GM12878 (cell line): ENCODE measurements around the gene C17orf107. TPM values are rescaled to one million over a fixed set of nuclear protein-coding genes. Genes with fewer than 3 reads are reported as not detected.

Experiments
- ATAC-seq: fragments of 200-7000 bp; cut with Tn5 transposase; 3 replicates; pipeline ENCODE4 v1.9.1; 2020; ENCODE audit warnings: mild to moderate bottlenecking, moderate library complexity
- BruUV-seq: library from RNA; stranded (reverse); fragments of 400-500 nt; replicated peaks from 2 replicates; lab custom pipeline; 2021; lab: Mats Ljungman, UMichigan
- CTCF ChIA-PET: fragments of 300-600 bp; sonication (Branson Sonifier 250); formaldehyde crosslinking; extraction: SDS; loops from one replicate; lab custom pipeline; 2021; ENCODE audit warnings: inconsistent platforms; lab: Yijun Ruan, JAX
- POLR2A ChIA-PET: fragments of 350-600 bp; formaldehyde crosslinking; extraction: SDS; loops from one replicate; lab custom pipeline; 2021; ENCODE audit warnings: inconsistent platforms; lab: Charles Lee
- RAD21 ChIA-PET: fragments of 300-600 bp; sonication (Branson Sonifier 250); formaldehyde crosslinking; loops from one replicate; lab custom pipeline; 2023; ENCODE audit warnings: antibody characterized with exemption; ENCODE audit not compliant: unreplicated experiment; lab: Charles Lee
- SMC1A ChIA-PET: fragments of 300-600 bp; sonication (Branson Sonifier 250); formaldehyde crosslinking; loops from one replicate; lab custom pipeline; 2023; ENCODE audit not compliant: unreplicated experiment, uncharacterized antibody; lab: Charles Lee
- DNase-seq: peaks from one replicate; pipeline ENCODE4 v3.0.0-alpha.2; 2011; ENCODE audit warnings: low read depth, low spot score
- FAIRE-seq: peaks from 3 replicates; lab custom pipeline; 2011; peaks lifted over from hg19 to GRCh38; lab: Jason Lieb, UNC
- H2AFZ ChIP-seq: 2 replicates; pipeline ENCODE4 v1.6.0; 2011; ENCODE audit warnings: low read depth, low read length, control low read depth; ENCODE audit not compliant: control insufficient read depth
- H3K27ac ChIP-seq: 2 replicates; pipeline ENCODE4 v1.5.1; 2011; ENCODE audit warnings: control low read depth; ENCODE audit not compliant: control insufficient read depth, insufficient read depth
- H3K27me3 ChIP-seq, 2 experiments: replicated peaks in 1 of 2; 2 replicates each; pipeline versions ENCODE4 v1.6.0 to v1.6.1; 2011; ENCODE audit warnings: low read length in 1 of 2; ENCODE audit not compliant: control insufficient read depth in 2 of 2, insufficient read depth in 2 of 2
- H3K36me3 ChIP-seq, 2 experiments: 2 replicates each; pipeline ENCODE4 v1.5.1; 2011; ENCODE audit warnings: low read length in 1 of 2; ENCODE audit not compliant: control insufficient read depth in 2 of 2, insufficient read depth in 2 of 2
- H3K4me1 ChIP-seq: 2 replicates; pipeline ENCODE4 v1.6.1; 2011; ENCODE audit warnings: mild to moderate bottlenecking, low read length, moderate library complexity, mixed read lengths; ENCODE audit not compliant: control insufficient read depth, insufficient read depth
- H3K4me2 ChIP-seq: 2 replicates; pipeline ENCODE4 v1.6.0; 2011; ENCODE audit warnings: control low read depth; ENCODE audit not compliant: control insufficient read depth, insufficient read depth
- H3K4me3 ChIP-seq: fragments of 200-600 bp; sonication (generic); 2 replicates; pipeline ENCODE4 v1.5.1; 2016
- H3K79me2 ChIP-seq: 2 replicates; pipeline ENCODE4 v1.6.0; 2011; ENCODE audit warnings: low read length; ENCODE audit not compliant: control insufficient read depth, insufficient read depth
- H3K9ac ChIP-seq: 2 replicates; pipeline ENCODE4 v1.8.0; 2011; ENCODE audit warnings: low read length, control low read depth, mixed read lengths; ENCODE audit not compliant: control insufficient read depth, insufficient read depth
- H3K9me3 ChIP-seq: replicated peaks from 3 replicates; pipeline ENCODE4 v1.5.1; 2011; ENCODE audit warnings: mild to moderate bottlenecking, low read length; ENCODE audit not compliant: control insufficient read depth, insufficient read depth
- H4K20me1 ChIP-seq: 2 replicates; pipeline ENCODE4 v1.6.0; 2011; ENCODE audit not compliant: control insufficient read depth, insufficient read depth
- ATF7 ChIP-seq: fragments of 450-650 bp; IDR thresholded peaks from 2 replicates; pipeline ENCODE4 v1.6.1; 2016; ENCODE audit warnings: low read depth, mild to moderate bottlenecking
- CREB1 ChIP-seq: IDR thresholded peaks from 2 replicates; pipeline ENCODE4 v1.6.1; 2012; ENCODE audit warnings: low read depth, mild to moderate bottlenecking, inconsistent platforms
- CREM ChIP-seq: IDR thresholded peaks from 2 replicates; pipeline ENCODE4 v1.6.1; 2014; ENCODE audit warnings: antibody characterized with exemption, low read depth
- NBN ChIP-seq: fragments of 450-650 bp; IDR thresholded peaks from 2 replicates; pipeline ENCODE4 v1.6.1; 2016
- RCOR1 ChIP-seq: conservative IDR thresholded peaks from 2 replicates; pipeline ENCODE4 v1.6.1; 2012; ENCODE audit warnings: low read depth, low read length, improper control_type of control experiment
- WGBS: methylation state at CpG from one replicate; pipeline ENCODE4 v1.1.6; 2016; ENCODE audit warnings: low lambda C conversion rate; ENCODE audit not compliant: insufficient replicate concordance, insufficient coverage; ENCODE audit errors: missing lambda C conversion rate; 5-methylcytosine and 5-hydroxymethylcytosine counted together
- in situ Hi-C: fragments of 300-500 bp; cut with MboI; formaldehyde crosslinking; loops from 9 replicates; pipeline ENCODE4 v1.14.3; 2018; ENCODE audit warnings: mixed read lengths
- intact Hi-C: fragments of 100-400 bp; cut with micrococcal nuclease; formaldehyde crosslinking; loops from one replicate; pipeline ENCODE4 v1.14.2; 2022; ENCODE audit not compliant: unreplicated experiment
- polyA plus RNA-seq, 11 experiments: library from polyadenylated mRNA; depleted of rRNA in 4 of 11; unstranded in 6 of 11; stranded (reverse) in 5 of 11; fragments of >200 nt; fragmentation: Nextera tagmentation in 4 of 11; fragmentation: Illumina TruSeq in 1 of 11; extraction: Ambion mirVana in 4 of 11; extraction: Trizol in 1 of 11; gene quantifications; 1 replicate in 1 of 11; 2 replicates in 10 of 11; pipeline versions ENCODE4 v1.2.1 to v1.2.3, GENCODE V29; 2011 to 2016; ENCODE audit warnings: inconsistent platforms in 2 of 11, missing spikeins in 2 of 11, low read depth in 1 of 11
- total RNA-seq, 4 experiments: library from RNA; depleted of rRNA in 3 of 4; stranded (reverse); fragments of >200 nt in 3 of 4; fragmentation: Illumina TruSeq in 1 of 4; extraction: Trizol in 1 of 4; gene quantifications; 2 replicates each; pipeline versions ENCODE4 v1.2.1 to v1.2.3, GENCODE V29; 2013 to 2021
- TF ChIP-seq, protein P1 (sequence below): fragments of 450-650 bp; IDR thresholded peaks from 2 replicates; pipeline ENCODE4 v1.6.1; 2017; ENCODE audit warnings: antibody characterized with exemption, mild to moderate bottlenecking, moderate library complexity
- TF ChIP-seq, protein P2 (sequence below): fragments of 450-650 bp; IDR thresholded peaks from 2 replicates; pipeline ENCODE4 v1.6.1; 2016; ENCODE audit warnings: mild to moderate bottlenecking, moderate library complexity, borderline replicate concordance

The C17orf107 gene
- total and polyA plus RNA-seq, 10 of the 15 experiments (the other 5 are each of a cell fraction or from before 2014, with no cell fraction given): 0.05 to 0.46 (median 0.11) TPM; not detected in 3

DNA sequence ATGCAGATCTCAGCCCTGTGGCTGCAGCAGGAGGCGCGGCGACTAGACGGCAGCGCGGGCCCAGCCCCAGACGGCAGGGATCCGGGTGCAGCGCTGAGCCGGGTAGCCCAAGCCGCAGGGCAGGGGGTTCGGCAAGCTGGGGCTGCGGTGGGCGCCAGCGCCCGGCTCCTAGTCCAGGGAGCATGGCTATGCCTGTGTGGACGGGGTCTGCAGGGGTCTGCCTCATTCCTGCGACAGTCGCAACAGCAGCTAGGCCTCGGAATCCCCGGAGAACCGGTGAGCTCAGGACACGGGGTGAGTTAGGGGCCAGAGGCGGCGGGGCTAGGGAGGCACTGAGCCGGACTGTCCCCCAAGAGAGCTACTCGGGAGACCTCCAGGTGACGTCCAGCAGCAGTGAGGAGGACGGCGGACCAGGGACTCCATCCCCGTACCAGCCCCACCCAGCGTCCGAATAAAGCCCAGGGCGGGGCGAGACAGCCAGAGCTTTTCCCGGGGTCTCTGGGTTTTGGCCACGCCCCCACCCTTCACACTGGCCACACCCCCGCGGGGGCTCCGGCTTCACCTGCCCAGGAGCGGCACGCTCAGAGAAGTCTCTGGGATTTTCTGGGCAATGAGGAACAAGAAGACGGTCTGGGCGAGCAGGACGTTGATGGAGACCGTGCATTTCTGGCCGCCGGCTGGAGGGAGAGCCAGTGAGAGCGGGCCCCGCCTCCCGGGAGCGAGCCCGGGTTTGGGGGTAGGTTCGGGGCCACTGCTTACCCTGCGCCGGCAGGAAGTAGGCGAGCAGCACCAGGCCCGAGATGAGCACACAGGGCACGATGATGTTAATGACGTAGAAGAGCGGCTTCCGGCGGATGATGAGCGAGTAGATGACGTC lies 1.1 kb downstream of the C17orf107 start:
- Histone ChIP-seq H3K9me3 (no peaks in the 10 kb centered on the region; the same call in 2 of the 3 replicates), H3K36me3 (peaks cover 0 to 3% of the 10 kb centered on the region in 2 experiments; a peak in 3 of 4 replicates), H3K4me2 (peak overlapping the region; percentile 91), H3K27me3 (no peaks in the 10 kb centered on the region; a peak in 1 of 4 replicates), H3K27ac (no peak overlapping the region), H3K79me2 (no peaks in the 10 kb centered on the region), H2AFZ (peak overlapping the region; percentile 33), H3K4me1 (peaks cover 20% of the 10 kb centered on the region), H4K20me1 (no peaks in the 10 kb centered on the region), H3K9ac (no peak overlapping the region), H3K4me3 (no peak overlapping the region)
- ChIA-PET CTCF (interaction anchor here (0.7 to 1.3 kb wide), 3 partner anchors 9 to 84 kb away, joined by 3 read pairs; partner anchors contain the start of gene SLC25A11), SMC1A (interaction anchor here (0.8 kb wide), 1 partner anchor 9 kb away, joined by 4 read pairs; no protein-coding TSS in a partner anchor), RAD21 (interaction anchor here (0.9 kb wide), 1 partner anchor 190 kb away, joined by 5 read pairs; the partner anchor contains the start of gene ARRB2), POLR2A (interaction anchor here (0.6 kb wide), 2 partner anchors 8 to 16 kb away, joined by 3 to 5 read pairs; no protein-coding TSS in a partner anchor)
- intact Hi-C loops (loop anchor here (5.0 kb wide), 1 partner anchor 168 kb away; the partner anchor contains the start of gene MED11), in situ Hi-C loops (no loop called here)
- no TSS peak for BruUV-seq
- TF ChIP-seq, protein P1, sequence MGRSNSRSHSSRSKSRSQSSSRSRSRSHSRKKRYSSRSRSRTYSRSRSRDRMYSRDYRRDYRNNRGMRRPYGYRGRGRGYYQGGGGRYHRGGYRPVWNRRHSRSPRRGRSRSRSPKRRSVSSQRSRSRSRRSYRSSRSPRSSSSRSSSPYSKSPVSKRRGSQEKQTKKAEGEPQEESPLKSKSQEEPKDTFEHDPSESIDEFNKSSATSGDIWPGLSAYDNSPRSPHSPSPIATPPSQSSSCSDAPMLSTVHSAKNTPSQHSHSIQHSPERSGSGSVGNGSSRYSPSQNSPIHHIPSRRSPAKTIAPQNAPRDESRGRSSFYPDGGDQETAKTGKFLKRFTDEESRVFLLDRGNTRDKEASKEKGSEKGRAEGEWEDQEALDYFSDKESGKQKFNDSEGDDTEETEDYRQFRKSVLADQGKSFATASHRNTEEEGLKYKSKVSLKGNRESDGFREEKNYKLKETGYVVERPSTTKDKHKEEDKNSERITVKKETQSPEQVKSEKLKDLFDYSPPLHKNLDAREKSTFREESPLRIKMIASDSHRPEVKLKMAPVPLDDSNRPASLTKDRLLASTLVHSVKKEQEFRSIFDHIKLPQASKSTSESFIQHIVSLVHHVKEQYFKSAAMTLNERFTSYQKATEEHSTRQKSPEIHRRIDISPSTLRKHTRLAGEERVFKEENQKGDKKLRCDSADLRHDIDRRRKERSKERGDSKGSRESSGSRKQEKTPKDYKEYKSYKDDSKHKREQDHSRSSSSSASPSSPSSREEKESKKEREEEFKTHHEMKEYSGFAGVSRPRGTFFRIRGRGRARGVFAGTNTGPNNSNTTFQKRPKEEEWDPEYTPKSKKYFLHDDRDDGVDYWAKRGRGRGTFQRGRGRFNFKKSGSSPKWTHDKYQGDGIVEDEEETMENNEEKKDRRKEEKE: no peak
- peak; percentile 89 for TF ChIP-seq CREB1
- TF ChIP-seq, protein P2, sequence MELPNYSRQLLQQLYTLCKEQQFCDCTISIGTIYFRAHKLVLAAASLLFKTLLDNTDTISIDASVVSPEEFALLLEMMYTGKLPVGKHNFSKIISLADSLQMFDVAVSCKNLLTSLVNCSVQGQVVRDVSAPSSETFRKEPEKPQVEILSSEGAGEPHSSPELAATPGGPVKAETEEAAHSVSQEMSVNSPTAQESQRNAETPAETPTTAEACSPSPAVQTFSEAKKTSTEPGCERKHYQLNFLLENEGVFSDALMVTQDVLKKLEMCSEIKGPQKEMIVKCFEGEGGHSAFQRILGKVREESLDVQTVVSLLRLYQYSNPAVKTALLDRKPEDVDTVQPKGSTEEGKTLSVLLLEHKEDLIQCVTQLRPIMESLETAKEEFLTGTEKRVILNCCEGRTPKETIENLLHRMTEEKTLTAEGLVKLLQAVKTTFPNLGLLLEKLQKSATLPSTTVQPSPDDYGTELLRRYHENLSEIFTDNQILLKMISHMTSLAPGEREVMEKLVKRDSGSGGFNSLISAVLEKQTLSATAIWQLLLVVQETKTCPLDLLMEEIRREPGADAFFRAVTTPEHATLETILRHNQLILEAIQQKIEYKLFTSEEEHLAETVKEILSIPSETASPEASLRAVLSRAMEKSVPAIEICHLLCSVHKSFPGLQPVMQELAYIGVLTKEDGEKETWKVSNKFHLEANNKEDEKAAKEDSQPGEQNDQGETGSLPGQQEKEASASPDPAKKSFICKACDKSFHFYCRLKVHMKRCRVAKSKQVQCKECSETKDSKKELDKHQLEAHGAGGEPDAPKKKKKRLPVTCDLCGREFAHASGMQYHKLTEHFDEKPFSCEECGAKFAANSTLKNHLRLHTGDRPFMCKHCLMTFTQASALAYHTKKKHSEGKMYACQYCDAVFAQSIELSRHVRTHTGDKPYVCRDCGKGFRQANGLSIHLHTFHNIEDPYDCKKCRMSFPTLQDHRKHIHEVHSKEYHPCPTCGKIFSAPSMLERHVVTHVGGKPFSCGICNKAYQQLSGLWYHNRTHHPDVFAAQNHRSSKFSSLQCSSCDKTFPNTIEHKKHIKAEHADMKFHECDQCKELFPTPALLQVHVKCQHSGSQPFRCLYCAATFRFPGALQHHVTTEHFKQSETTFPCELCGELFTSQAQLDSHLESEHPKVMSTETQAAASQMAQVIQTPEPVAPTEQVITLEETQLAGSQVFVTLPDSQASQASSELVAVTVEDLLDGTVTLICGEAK: peak; percentile 41; the same call in 1 of the 2 replicates
- TF ChIP-seq ATF7: peak; percentile 85
- TF ChIP-seq CREM: peak; percentile 78
- peak; percentile 42; the same call in 1 of the 2 replicates for TF ChIP-seq NBN
- TF ChIP-seq RCOR1: no peak
- DNase-seq: no peak
- WGBS: 10% methylated on average over 59 of the region's 65 CpGs
- peak; percentile 53 for ATAC-seq
- FAIRE-seq: no peak
